SIG-M5 treated with dmso at 0.1 percent for 504 hours (cell line): ENCODE results near the gene KRT2.
"Not testable (repeated sequence)": the region's sequence is repeated elsewhere in the genome, so short reads cannot be mapped to it uniquely, and the experiment has no call there.

ENCODE experiments used
- DNase-seq: peaks from one replicate; lab custom pipeline; 2025; ENCODE audit not compliant: unreplicated experiment; lab: John Stamatoyannopoulos, UW

The KRT2 gene

DNA sequence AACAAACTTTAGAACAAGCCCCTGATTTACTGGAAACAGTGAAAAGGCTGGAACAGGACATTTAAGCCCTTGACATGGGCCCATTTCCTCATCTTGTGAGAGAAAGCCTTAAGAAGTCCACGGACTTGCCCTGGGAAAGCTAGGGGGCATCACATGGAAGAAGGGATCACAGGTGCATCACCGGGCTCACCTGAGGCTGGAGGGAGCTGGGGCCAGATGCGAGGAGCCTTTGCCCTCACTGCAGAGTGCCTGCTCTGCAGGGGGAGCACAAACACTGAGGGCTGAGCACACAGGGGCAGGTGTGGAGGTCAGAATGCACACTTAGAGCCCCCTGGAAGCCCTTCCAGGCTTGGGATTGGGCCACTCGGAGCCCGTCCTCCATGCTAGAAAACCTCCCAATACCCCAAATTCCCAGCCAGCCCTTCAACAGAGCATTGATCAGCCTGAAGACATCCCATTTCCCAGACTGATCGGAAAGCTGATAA is 33.4 kb upstream of the KRT2 start:
- DNase-seq = no peak

DNA sequence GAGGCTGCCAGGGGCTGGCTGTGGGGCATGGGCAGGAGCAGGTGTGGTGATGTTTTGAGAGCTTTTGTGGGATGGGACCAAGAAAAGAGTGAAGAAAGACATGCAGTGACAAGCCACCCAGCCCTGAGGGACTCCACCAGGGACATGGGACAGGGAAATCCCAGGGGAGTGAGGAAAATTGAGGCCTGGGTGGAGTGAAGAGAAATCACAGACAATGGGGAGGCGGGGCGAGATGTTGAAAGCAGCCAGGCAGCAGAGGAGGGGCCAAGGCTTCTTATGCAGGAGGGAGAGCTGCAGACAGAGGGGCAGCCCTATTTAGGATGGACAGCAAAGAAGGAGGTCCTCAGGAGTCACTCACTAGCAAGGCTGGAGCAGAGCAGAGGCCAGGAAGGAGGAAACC is 32.4 kb upstream of the KRT2 start:
- no peak for DNase-seq

DNA sequence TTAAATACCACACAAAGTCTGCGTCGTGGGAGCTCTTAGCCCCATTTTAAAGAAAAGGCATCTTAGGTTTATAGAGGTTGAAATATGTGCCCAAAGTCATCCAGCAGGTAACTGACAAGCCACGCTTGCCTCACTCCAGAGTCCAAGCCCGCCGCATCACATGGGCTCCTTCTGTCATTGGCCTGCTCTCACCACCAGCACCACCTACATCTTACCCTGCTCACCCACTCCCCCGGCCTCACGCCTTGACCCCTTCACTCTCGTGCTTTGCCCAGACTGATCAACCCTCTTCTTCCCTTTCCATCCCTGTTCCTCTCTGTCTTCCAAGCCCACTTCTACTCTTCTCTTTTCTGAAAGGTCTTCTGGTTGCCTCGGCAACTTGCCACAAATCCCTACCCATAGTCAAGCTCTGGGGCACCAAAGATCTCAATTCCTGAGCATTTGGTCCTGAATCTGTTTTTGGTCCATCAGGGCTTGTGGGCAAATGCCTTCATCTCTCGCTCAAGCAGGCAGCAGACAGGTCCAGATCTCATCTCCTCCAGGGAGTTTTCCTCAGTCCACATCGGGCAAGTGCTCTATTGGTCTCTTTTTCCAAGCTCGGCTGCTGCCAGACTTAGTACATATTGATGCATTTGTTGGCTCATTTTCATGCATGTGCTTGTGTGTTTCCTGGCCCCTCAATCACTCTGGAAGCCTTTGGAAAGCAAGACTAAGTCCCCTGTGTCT is 31.7 kb upstream of the KRT2 start:
- DNase-seq = no peak

DNA sequence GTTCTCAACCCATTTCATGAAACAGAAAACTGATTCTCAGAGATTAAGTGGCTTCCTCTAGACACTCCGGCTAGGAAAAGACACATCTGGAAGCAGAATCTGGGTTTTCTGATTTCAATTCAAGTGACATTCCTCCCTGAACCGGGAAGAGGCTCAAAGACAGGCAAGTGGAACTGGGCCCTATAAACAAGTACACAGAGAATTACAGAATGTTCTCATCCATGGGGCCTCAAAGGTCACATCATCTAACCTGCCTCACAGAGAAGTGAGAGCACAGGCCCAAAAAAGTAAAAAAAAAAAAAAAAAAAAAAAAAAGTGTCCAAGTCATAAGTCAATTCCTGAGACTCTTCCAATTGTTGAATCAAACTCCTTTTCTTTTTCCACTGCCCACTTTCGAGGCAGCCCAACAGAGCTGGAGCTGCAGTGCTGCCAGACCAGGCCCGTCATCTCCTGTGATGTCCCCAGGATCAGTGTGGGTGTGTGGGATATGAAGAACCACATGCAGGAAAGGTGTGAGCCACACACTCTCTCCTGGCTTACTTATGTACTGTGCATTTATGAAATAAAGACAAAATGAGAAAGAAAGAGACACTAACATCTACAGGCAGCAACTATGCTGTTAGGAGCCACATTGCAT is 31.0 kb upstream of the KRT2 start:
- no peak for DNase-seq

DNA sequence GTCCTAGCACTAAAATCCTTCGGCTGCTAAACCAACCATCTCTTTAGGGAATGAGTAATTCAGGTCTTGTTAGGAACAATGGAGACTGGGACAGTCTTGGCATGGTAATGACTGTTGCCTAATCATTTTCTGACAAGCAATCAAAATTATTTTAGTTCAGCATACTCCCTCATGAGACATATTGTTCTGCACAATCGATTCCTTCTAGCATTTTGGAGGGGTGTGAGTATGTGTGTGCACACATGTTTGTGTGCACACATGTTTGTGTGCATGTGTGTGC is 30.3 kb upstream of the KRT2 start:
- DNase-seq = no peak

DNA sequence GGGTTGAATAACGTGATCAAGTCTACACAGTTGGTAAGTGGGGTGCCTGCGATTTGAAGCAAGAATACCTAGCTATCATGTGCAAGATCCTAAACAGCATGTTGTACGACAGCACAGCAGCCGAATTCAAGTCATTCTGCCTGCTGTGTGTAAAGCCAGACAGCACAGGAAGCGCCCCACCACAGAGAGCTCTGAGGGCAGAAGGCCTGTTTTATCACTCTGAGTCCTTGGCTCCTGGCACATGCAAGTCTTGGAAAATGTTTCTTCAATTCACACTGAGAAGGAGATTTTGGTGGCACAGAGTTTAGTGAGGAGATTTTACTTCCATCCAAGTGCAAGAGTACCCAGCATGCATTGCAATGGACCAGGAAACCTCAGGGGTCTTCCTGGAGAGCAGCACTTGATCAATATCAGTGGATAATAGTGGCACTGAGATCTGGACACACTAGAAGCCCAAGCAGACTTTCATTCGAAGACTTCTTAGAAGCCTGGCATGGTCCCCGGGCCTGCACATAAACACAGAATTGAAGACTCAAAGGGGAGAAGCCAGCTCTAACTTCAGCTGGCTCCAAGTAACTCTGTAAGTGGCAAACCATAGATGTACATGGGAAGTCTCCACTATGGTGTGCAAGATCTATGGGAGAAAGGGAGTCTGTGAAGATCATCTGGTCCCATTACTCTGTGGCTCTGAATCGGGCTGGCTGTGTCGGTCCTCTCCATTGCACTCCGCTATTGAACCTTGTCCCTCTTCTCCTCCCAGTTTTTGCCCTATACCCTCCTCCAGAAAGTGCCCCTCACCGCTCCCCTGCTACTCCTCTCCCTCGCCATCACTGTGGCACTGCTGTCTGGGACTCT is 29.7 kb upstream of the KRT2 start:
- no peak for DNase-seq

DNA sequence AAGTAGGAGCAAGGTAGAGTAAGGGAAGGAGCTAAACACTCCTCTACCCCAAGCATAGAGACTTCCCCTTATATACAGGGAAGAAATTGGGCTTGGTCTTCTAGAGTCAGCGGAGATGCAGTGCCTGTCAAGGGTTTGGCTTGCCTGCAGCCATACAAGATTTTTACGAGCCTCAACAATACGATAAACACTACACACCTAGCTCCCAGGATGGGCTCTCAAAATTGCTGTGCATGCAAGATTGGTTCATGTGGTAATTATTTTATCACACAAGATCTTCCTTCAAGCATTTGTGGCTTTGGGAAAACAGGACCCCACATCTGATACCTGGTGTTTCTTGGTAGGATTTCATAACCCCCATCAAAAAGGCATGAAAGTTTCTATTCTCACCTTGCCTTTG is 28.4 kb upstream of the KRT2 start, which contains the start of gene KRT1:
Gene KRT1 (minus strand): TSS at position 45 of the 400 bp plus-strand sequence. CDS start 59 bp downstream, outside the sequence.
- DNase-seq = no peak

DNA sequence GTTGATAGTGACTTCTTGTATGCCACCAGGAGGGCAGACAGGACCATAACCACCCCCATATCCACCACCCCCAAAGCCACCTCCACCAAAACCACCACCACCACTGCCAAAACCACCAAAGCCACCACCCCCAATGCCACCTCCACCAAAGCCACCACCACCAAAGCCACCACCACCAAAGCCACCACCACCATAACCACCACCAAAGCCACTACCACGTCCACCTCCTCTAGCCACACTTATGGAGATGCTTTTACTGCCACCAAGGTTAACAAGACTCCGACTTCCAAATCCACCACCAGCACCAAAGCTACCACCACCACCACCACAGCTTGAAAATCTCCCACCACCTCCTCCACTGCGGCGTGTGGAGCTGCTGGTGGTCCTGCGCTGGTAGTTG is 27.9 kb upstream of the KRT2 start:
- no peak for DNase-seq

DNA sequence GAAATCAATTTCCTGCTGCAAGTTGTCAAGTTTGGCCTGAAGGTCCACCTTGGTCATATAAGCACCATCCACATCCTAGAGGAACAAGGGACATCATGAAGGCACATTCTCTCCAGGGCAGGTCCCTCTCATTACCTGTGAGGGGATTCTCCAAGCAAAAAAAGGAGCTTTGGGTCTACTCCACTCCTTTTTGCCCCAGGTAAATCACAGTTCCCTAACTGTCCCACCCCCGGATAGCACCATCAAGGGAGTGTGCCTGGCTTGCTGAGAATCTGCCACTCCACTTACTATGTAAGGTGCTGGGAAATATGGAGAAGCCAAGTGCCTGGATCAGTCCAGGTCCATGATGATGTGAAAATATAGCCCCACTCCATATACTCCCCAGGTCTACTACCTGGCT is 25.7 kb upstream of the KRT2 start:
- no peak for DNase-seq

DNA sequence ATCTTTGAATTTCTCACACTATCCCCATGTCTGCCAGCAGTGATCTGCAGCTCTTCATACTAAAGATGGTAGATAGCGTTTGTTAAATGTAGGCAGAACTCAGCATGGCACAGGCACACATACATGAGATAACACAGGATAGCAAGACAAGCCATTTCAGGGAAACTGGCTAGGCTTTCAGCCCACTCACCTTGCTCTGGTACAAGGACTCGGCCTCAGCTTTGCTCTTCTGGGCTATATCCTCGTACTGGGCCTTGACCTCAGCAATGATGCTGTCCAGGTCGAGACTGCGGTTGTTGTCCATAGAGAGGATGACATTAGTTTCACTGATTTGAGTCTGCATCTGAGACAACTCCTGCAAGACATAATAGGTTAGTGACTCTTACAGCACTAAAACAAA is 25.1 kb upstream of the KRT2 start:
- DNase-seq = no peak

DNA sequence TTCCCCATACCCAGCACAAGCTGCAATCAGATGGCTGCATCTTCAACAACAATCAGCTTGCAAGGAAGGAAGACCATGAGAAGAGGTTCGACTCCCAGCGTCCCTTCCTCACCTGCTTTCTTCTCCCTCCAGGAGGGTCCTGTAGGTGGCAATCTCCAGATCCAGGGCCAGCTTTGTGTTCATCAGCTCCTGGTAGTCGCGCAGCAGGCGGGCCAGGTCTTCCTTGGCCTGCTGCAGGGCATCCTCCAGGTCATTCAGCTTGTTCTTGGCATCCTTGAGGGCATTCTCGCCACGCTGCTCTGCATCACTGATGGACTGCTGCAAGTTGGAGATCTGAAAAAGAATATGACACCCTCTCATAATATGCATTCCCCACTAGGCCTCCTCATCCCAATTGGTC is 24.2 kb upstream of the KRT2 start:
- DNase-seq = no peak

DNA sequence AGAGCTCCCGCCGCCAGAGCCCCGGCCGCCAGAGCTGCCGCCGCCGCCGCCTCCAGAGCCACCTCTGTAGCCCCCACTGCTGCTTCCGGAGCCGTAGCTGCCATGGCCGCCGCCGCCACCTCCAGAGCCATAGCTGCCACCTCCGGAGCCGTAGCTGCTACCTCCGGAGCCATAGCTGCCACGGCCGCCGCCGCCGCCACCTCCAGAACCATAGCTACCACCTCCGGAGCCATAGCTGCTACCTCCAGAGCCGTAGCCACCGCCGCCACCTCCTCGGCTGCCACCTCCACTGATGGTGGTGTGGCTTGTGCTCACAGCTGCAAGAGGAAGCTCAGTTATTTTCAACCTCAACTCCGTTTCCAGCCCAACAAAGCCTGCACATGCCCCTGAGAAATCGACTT is 23.3 kb upstream of the KRT2 start:
- DNase-seq = no peak

DNA sequence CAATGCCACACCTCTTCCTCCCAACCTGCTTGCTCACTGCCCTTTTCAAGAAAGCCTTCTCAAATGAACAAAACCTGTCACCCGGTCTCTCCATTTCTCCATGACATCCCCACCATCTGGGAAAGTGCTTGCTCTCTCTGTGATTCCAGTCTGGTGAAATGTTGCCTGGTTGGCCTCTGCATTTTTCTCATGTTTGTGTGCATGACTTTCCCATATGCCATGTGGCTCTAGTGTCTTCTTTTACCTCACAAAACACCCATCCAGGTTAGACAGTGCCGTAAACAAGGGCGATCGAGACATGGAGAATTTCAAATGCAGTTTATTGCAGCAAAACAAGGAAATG is 22.4 kb upstream of the KRT2 start:
- DNase-seq = no peak

DNA sequence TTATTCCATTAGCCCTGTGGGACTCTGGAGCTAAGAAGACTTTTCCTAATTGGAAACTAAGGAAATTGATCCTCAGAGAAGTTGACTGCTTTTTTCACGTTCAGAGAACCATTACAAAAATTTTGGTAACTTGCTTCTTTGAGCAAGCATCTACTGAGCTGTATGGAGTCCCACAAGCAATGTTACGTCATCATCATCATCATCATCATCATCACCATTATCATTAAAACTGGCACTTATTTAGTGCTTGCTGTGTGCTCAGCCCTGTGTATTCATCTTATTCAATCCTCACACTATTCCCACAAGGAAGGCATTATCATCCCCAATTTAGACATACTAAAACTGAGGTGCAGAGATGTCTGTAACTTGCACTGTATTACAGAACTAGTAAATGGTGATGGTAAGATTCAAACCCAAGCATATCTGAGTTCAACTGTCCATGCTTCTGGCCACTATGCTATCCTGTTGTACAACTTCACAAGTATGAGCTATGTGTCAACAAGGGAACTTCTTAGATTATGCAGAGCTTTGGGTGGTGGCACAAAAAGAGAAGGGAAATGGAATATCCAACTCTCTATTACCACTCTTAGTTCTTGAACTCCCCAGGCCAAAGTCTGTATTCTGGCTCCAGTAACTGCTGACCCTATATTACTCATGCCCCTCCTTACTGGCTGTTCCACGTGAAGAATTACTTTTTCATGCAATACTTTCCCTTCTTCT is 21.9 kb upstream of the KRT2 start:
- DNase-seq = no peak

DNA sequence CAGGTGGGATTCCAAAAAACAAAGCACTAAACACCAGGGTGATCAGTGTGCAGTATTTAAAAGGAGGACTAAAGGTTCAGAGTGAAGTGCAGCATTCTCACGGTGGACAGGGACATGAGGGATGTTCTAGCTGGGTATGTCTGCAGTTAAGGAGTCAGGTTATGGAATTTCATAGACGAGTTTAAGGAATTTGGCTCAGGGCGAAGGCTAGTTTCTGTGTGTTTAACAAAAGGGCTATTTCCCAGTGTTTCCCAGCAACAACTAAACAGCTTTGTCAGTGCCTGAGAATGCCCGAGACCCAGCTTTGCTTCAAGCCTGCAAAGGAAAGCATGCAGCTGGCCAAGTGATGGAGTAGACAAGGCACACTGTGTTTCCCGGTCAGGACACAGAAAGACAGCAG is 21.2 kb upstream of the KRT2 start:
- no peak for DNase-seq

DNA sequence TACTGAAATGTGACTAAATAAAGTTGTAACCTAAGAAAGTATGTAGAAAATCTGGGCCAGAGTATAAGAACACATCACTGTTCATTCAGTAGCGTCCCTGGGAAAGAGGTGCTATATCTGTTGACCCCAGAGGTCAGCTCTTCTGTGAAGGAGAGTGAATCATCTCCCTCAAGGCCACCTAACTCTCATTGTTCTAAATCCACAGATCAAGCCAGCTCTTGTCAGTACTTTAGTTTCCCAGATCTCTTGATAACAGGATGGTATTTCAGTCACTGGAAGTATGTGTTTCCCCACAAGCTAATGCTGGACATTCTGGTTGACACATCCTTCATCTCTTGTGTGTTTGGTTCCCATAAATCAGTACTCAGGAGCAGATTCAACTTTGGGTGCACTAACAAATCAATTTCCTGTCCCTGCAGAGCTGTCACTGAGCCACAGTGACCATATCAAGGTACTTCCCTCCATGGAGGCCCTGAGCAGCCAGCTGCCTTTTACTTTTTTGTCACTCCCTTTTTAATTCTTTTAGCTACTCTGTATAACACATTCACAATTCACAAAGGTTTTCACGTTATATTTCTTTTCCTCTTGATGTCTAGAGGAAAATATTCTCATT is 20.4 kb upstream of the KRT2 start:
- DNase-seq = no peak

DNA sequence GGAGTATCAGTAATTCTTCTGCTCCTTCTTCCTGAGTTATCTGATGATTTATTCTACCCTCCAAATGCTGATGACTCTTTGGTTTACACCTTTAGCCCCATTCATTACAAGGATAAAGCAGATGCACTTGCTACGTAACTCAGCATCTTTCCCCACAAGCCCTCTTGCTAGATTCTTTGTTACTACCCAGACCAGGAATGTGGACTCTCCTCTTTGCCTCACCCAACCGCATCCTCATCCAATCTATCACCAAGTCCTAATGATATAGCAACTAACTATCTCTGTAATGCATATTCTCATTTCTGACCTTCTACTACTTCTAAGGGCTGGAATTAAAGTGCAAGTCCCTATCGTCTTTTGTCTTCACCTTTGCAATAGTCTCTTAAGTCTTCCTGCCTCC is 18.9 kb upstream of the KRT2 start:
- no peak for DNase-seq

DNA sequence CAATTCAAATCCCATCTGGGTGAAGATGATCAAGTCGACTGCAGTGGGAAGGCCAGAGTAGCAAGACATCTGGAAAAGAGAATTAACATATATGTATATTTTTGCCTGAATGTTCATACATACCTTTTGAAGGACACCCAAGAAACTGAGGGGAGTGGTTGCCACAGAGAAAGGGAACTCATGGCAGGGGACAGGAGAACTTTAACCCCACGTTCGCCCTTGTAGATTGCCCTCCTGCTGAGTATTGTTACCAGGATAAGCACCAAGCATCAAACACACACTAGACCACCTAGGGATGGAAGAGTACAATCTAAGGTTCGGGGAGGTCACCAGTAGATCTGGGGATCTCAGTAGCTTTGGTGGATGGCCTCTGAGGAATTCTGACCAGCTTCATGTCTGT is 18.5 kb upstream of the KRT2 start:
- no peak for DNase-seq

DNA sequence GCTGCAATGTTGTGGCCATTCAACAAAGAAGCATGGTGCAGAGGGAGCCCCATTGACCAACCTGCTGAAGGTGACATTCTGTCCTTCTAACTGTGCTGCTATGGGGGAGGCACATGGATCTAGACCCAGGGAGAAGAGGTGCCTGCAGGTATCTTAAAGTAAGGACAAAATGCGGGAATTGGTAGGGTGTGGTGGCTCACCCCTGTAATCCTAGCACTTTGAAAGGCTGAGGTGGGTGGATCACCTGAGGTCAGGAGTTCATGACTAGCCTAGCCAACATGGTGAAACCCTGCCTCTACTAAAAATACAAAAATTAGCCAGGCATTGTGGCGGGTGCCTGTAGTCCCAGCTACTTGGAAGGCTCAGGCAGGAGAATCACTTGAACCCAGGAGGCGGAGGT is 17.9 kb upstream of the KRT2 start:
- not testable (repeated sequence) for DNase-seq

DNA sequence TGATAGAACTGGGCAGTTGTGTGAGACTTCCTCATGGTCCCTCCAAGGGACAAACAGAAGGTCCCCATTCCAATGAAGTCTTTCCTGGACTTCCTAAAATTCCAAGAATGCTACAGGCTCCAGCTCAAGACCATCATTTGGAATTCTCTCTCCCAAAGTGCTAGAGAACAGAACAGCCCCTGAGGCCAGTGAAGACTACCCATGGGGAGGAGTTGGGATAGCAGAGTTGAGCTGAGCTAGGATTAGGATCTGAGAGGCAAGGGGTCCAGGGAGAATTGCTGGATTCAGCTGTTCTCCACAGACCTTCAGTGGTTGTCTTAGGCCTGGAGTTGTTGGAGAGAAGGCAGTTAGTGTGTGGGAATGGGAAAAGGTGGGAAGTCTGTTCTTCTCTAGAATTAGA is 17.4 kb upstream of the KRT2 start:
- no peak for DNase-seq

DNA sequence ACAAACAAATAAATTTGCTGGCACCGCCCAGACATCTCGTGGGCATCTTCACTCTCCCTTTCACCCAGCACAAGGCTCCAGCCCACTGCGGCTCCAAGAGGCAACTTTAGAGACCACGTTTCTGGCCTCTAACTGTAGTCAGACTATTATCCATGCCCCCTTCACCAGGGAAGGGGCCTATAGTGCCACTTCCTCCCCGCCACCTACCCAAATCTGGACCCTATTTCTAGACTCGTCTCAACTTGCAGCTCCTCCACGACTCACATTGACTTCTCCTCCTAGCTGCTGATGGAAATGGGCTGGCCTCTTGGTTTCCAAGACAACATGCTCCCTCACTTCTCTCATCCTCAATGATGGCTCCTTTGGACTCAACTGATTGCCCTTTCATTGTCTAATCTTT is 15.9 kb upstream of the KRT2 start:
- no peak for DNase-seq
